ENCODE results near the gene ACTRT3.

- TF ChIP-seq, protein P1, sequence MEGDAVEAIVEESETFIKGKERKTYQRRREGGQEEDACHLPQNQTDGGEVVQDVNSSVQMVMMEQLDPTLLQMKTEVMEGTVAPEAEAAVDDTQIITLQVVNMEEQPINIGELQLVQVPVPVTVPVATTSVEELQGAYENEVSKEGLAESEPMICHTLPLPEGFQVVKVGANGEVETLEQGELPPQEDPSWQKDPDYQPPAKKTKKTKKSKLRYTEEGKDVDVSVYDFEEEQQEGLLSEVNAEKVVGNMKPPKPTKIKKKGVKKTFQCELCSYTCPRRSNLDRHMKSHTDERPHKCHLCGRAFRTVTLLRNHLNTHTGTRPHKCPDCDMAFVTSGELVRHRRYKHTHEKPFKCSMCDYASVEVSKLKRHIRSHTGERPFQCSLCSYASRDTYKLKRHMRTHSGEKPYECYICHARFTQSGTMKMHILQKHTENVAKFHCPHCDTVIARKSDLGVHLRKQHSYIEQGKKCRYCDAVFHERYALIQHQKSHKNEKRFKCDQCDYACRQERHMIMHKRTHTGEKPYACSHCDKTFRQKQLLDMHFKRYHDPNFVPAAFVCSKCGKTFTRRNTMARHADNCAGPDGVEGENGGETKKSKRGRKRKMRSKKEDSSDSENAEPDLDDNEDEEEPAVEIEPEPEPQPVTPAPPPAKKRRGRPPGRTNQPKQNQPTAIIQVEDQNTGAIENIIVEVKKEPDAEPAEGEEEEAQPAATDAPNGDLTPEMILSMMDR (IDR thresholded peaks at IDR 0.05), result no peak
- no peak for TF ChIP-seq POLR2AphosphoS5 (IDR thresholded peaks at IDR 0.05; ENCODE audit: insufficient read depth in 1 of 2, low read depth in 1 of 2)
Measured at GRCh38 chr3:169804681-169805080, 35.3 kb upstream of the ACTRT3 start.
